ENCODE measurements around the gene USHBP1.

USHBP1 gene

GRCh38 chr19:17236811-17237543, 27.6 kb downstream of the USHBP1 start:
- FAIRE-seq, result no peak

GRCh38 chr19:17235971-17236777, 28.4 kb downstream of the USHBP1 start:
- FAIRE-seq, result no peak

GRCh38 chr19:17235300-17235970, 29.1 kb downstream of the USHBP1 start:
- no peak for FAIRE-seq

GRCh38 chr19:17234911-17235299, 29.6 kb downstream of the USHBP1 start:
- FAIRE-seq, result peak; percentile 3

DNA sequence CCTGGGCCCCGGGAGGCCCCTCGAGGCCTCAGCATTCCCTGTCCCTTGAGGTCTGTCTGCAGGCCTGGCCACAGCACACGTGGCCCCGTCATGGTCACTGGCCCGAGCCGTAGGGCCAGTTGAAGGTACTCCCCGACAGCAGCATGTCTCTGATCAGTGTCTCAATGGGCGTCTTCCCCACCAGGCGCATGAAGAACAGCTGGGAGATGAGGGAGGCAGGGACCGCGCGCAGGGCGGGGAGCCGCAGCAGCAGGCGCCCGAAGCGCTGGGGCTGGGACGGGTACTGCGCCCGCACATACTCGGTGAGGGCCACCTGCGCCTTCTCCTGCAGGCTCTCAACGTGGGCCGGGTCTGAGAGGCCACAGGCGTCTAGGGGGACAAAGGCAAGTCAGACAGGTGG, 32.3 kb downstream of the USHBP1 start:
- FAIRE-seq, result no peak

DNA sequence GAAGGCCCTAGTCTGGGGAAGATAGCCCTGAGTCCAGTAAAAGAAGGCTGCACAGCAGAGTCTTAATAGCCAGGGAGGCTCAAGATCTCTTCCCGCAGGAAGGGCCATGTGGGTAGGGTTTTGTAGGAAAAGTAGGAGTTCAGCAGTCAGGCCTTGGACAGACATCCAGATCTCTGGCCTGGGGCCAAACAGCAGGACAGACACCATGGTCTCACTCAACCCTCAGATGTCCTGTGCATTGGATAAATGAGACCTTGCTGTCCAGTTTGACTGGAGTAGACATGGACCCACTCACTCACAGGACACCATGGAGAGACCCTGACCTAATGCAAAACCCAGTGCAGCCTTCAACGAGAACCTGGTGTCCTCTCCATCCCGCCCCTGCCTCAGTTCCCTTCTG, 34.7 kb downstream of the USHBP1 start:
- FAIRE-seq, result no peak

DNA sequence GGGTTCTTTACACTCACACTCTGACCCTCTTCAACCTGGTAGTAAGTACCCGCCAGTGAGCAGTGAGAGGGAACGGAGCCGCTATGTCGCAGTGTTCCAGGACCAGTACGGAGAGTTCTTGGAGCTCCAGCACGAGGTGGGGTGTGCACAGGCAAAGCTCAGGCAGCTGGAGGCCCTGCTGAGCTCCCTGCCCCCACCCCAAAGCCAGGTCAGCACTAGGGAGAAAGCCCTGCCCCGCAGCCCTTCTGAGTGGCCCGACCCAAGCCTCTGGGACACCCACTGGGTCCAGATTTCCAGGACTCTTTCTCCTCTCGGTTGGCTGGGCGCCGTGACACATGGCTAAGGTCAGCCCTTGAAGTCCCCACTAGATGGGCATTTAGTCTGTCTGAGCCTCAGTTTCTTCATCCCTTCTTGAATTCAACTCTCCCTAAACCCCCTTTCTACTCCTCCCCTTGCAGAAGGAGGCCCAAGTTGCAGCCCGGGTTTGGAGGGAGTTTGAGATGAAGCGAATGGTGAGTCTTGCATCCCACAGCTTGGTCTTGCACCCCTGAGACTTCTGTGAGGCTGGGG, 36.7 kb downstream of the USHBP1 start:
- no peak for FAIRE-seq

GRCh38 chr19:17226002-17226933, 38.3 kb downstream of the USHBP1 start, which contains the start of gene OCEL1:
Gene OCEL1, plus strand, starts transcription at chr19:17226226. Its CDS starts 22 bp downstream, at chr19:17226248.
- peak; percentile 84 for FAIRE-seq

DNA sequence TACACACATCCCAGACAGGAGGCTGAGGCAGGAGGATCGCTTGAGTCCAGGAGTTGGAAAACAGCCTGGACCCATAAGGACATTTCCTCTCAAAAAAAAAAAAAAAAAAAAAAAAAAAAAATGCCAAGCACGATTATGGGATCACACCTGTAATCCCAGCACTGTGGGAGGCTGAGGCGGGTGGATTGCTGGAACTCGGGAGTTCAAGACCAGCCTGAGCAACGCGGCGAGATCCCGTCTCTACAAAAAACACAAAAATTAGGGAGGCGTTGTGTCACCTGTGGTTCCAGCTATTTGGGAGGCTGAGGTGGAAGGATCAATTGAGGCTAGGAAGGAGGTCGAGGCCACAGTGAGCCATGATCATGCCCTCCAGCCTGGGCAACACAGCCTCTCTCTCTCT, 39.5 kb downstream of the USHBP1 start:
- no peak for FAIRE-seq

- FAIRE-seq, result no peak
Observed at GRCh38 chr19:17220207-17220758, 44.3 kb downstream of the USHBP1 start.

DNA sequence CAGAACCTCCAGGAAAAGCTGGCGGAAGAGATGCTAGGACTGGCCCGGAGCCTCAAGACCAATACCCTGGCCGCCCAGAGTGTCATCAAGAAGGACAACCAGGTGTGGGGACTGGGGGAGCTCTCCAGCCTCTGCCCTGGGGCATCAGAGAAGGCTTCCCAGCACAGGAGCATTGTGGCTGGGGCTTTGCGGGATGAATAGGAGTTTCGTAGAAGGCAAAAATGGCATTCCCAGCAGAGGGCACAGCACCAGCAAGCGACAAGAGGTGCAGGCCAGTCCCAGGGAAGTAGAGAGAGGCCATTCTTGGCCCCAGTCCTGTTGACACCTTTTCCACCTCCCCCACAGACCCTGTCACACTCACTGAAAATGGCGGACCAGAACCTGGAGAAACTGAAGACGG, 45.3 kb downstream of the USHBP1 start:
- no peak for FAIRE-seq

GRCh38 chr19:17216058-17216670, 48.4 kb downstream of the USHBP1 start:
- no peak for FAIRE-seq

GRCh38 chr19:17215127-17215971, 49.2 kb downstream of the USHBP1 start, which contains the start of gene USE1:
Gene USE1, plus strand, starts transcription at chr19:17215357. Its CDS starts 49 bp downstream, at chr19:17215406.
- no peak for FAIRE-seq

DNA sequence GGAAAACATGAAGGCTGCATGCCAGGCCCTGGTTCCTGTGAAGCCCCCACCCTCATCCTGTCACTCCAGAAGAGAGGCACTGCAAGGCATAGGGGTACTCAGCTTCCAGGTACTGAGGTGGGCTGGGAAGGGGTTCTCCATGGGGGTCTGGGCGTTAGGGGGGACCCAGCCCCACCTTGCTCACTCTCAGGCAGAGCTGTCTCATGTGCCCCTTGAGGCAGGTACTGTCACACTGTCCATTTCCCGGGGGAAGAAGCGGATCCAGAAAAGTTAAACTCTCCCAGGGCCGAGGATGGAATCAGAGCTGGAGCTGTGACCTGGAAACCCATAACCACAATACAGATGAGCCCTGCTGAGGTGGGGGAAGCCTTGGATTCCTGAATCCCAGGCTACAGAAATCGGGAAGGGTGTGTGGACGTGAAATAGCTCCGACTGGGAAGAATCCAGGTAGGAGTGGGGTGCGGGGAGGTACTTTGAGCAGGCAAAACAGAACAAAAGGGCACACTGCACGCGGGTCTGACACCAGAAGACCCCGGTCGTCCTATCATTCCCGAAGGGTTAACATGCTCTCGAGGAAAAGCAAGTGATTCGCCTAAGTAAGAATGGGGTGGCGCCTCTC, 49.9 kb downstream of the USHBP1 start:
- no peak for FAIRE-seq

- FAIRE-seq, result no peak
Observed at GRCh38 chr19:17213334-17213733, 51.2 kb downstream of the USHBP1 start.

DNA sequence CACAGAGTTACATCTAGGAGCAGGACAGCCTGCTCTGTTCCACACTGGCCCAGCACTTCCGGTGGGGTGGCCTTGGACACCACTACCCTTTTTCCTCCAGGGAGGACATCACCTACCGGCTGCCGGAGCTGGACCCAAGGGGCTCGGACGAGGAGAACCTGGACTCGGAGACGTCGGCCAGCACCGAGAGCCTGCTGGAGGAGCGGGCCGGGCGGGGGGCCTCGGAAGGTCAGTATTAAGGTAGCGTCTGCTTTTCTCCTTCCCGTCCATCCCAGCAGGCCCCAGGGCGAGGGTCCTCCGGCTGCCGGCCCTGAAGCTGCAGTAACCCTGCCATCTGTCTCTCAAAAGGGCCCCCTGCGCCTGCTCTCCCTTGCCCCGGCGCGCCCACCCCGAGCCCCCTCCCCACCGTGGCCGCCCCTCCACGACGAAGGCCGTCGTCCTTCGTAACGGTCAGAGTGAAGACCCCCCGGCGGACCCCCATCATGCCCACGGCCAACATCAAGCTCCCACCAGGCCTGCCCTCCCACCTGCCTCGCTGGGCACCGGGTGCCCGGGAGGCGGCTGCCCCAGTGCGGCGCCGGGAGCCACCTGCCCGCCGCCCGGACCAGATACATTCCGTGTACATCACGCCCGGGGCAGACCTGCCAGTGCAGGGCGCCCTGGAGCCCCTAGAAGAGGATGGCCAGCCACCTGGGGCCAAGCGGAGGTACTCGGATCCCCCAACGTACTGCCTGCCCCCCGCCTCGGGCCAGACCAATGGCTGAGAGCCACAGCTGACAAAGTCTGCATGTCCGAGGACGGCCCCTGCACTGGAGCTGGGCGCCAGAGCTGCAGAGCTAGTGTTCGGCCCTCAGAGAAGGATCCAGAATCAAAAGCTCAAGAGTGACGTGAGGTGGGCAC, 52.7 kb downstream of the USHBP1 start:
- FAIRE-seq, result no peak

DNA sequence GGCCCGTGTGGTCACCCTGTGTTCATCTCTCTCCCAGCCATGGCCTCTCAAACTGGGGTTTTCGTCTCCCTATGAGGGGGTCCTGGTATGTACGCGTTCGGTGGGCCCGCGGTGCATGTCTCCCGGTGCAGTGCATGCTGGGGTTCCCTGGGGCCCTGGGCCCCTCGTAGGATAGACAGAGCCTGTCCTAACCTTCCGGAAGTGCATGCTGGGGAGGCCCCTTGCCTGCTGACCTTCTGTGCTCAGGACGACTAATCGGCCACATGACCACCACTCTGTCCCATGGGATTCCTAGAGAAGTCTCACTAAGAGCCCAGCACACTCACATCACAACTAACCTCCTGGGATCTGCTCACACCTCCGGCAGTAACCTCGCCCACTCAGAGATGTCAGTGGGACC, 54.2 kb downstream of the USHBP1 start:
- FAIRE-seq, result no peak
